HG02763 (cell line): ENCODE measurements around the gene ADAMTS14.

Experiments
- ATAC-seq: cut with Tn5 transposase; IDR thresholded peaks from one replicate; pipeline ENCODE4 v1.9.1; 2021; ENCODE audit warnings: mild to moderate bottlenecking, moderate library complexity; ENCODE audit not compliant: unreplicated experiment

ADAMTS14 gene

DNA sequence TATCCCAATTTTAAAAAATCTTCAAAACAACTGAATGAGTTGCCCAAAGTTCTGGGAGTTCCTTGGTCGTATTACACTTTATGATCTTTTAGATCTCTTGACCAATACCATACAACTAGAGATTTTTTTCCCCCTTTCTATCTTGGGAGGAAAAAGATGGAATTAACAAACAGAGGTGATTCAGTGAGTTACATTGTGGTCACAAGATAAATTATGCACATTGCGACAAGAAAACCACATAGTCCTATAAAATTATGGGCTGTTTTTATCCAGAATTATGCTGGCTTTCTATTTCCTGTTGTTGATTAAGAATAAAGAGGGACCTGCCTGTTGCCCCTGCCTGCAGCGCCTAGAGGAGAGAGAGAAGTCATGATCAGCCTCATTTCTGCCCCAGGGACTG is 135.2 kb downstream of the ADAMTS14 start:
- ATAC-seq: no peak

DNA sequence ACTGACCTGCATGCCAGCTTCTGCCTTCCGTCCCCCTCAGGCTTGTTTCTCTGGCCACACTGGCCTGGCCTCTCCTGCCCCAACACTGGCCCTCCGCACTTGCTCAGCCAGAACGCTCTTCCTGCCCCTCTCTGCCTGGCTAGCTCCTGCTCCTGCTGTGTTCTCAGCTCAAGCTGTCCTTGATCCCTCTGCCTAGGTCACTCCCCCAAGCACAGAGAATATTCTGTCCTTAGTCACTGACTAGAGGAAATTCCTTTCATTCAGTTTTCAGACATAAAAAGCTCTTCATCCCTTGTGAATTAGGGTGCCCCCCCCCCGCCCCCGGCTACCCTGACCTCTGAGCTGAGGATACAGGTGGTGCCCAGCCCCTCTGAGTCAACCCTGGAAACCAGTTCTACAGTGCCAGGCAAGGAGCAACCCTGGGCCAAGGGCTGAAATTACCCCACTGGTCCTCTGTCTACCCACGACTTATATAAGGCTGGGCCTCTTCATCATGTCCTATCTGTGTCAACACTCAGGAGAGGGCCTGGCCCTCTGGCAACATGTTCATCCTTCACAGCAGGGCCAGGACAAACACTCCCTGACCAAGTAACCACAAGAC is 136.8 kb downstream of the ADAMTS14 start:
- no peak for ATAC-seq

DNA sequence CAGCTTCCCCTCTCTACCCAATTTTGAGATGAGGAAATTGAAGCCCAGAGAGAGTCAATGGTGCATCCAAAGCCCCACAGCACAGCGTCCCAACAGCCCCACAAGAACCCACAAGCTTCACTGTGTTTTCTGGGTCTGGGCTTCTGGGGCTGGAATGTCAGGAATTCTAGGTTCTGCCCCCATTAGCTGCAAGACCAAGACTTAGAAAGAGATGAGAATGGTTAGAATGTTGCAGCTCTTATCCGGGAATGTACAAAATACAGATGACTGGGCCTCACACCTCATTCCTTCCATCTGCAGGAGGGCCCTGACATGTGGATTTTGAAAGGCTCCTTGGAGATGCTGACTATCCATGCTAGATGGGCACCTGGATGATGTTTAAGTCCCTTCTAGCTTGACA is 137.4 kb downstream of the ADAMTS14 start:
- ATAC-seq: no peak

DNA sequence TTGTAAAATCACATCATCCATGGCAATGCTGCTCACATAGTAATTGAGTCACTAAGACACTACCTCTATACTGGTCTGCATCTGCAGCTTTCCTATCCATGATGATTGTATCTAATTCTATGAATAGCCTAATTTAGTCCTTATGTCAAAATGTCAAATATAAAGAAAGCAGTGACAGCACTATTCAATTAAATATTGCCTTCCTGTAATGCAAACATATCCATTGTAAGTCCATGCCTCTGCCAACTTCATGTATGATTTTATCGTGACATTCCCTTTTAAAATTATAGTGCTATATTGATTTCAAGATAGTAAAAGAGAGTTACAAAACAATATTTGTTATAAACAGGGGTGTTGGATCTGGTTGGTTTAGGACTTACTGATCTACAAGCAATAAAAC is 138.7 kb downstream of the ADAMTS14 start:
- ATAC-seq: no peak

DNA sequence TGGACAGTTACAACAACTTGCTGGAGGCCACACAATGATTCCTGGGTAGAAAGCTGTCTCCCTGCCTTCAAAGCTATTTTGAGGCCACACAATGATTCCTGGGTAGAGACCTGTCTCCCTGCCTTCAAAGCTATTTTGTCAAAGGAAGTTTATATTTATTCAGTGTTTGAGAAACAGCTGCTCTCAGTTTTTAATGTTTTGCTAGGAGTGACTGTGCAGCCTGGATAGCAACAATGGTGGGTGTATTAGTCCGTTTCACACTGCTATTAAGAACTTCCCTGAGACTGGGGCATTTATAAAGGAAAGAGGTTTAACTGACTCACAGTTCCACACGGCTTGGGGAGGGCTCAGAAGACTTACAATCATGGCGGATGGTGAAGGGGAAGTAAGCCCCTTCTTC is 139.6 kb downstream of the ADAMTS14 start:
- ATAC-seq: no peak
